ENCODE measurements around the gene KIF5A. TPM values are rescaled to one million over a fixed set of nuclear protein-coding genes. Genes with fewer than 3 reads are reported as not detected.
"Not testable (repeated sequence)": the region's sequence is repeated elsewhere in the genome, so short reads cannot be mapped to it uniquely, and the experiment has no call there.

The KIF5A gene
- total and polyA plus RNA-seq, 2 donors (not counting 3 experiments of a cell fraction or from before 2014, with no cell fraction given): 0.07 to 0.35 TPM

- H3K27me3 ChIP-seq (ENCODE audit: control insufficient read depth in 2 of 2, insufficient read depth in 2 of 2, low read length in 2 of 2): no peaks in the 10 kb centered on the region
- H3K9ac ChIP-seq (replicated peaks; ENCODE audit: extremely low read depth, insufficient read depth, low read length): no peak overlapping the region
- no peaks in the 10 kb centered on the region for H3K9me3 ChIP-seq (replicated peaks; ENCODE audit: control insufficient read depth, insufficient read depth, low read length)
- FAIRE-seq (no peak), DNase-seq (ENCODE audit: low read depth, low spot score) (no peak)
- BruUV-seq (replicated peaks): no TSS peak
- no peak overlapping the region for H3K27ac ChIP-seq (ENCODE audit: insufficient read depth, low read depth, low read length)
- CTCF ChIA-PET: interaction anchor here (1.5 kb wide), 1 partner anchor 10 kb away, joined by 4 read pairs; no protein-coding TSS in a partner anchor
- H3K4me3 ChIP-seq (replicated peaks in 1 of 3; ENCODE audit: insufficient read depth in 1 of 3, low read depth in 1 of 3, low read length in 3 of 3): no peak overlapping the region
- H2AFZ ChIP-seq (ENCODE audit: low read depth, low read length): no peak overlapping the region
- no peaks in the 10 kb centered on the region for H3K9me1 ChIP-seq (replicated peaks; ENCODE audit: control insufficient read depth, extremely low read depth, insufficient read depth, low read length)
- TF ChIP-seq MYC (IDR thresholded peaks at IDR 0.05; ENCODE audit: low read depth, low read length): no peak
- TF ChIP-seq POLR2A (IDR thresholded peaks at IDR 0.05; ENCODE audit: low read depth, low read length): no peak
- TF ChIP-seq, protein P1, sequence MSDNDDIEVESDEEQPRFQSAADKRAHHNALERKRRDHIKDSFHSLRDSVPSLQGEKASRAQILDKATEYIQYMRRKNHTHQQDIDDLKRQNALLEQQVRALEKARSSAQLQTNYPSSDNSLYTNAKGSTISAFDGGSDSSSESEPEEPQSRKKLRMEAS (IDR thresholded peaks at IDR 0.05; ENCODE audit: insufficient read depth, insufficient read length): no peak
- no peak for TF ChIP-seq POLR2AphosphoS5 (IDR thresholded peaks at IDR 0.05; ENCODE audit: insufficient read depth, low read depth, low read length)
- TF ChIP-seq FOS (IDR thresholded peaks at IDR 0.05; ENCODE audit: borderline replicate concordance, insufficient read depth, low read length): no peak
- TF ChIP-seq, protein P2, sequence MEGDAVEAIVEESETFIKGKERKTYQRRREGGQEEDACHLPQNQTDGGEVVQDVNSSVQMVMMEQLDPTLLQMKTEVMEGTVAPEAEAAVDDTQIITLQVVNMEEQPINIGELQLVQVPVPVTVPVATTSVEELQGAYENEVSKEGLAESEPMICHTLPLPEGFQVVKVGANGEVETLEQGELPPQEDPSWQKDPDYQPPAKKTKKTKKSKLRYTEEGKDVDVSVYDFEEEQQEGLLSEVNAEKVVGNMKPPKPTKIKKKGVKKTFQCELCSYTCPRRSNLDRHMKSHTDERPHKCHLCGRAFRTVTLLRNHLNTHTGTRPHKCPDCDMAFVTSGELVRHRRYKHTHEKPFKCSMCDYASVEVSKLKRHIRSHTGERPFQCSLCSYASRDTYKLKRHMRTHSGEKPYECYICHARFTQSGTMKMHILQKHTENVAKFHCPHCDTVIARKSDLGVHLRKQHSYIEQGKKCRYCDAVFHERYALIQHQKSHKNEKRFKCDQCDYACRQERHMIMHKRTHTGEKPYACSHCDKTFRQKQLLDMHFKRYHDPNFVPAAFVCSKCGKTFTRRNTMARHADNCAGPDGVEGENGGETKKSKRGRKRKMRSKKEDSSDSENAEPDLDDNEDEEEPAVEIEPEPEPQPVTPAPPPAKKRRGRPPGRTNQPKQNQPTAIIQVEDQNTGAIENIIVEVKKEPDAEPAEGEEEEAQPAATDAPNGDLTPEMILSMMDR (IDR thresholded peaks at IDR 0.05; ENCODE audit: extremely low read depth in 1 of 2, insufficient read depth in 1 of 2, low read depth in 1 of 2, low read length in 2 of 2): no peak
- TF ChIP-seq GATA2 (IDR thresholded peaks at IDR 0.05; ENCODE audit: insufficient read depth, insufficient read length, low read depth, low read length): no peak
- no peak for TF ChIP-seq EZH2 (IDR thresholded peaks at IDR 0.05; ENCODE audit: borderline replicate concordance, low read depth, low read length, severe bottlenecking)
- no peak for TF ChIP-seq JUN (IDR thresholded peaks at IDR 0.05; ENCODE audit: borderline replicate concordance, insufficient read depth, insufficient read length, low read depth)
- intact Hi-C loops (cut with micrococcal nuclease) (no loop called here), dilution Hi-C loops (cut with MboI; ENCODE audit: extremely low pct_ligation_motif_present, low sequenced_read_pairs) (no loop called here)
- H3K36me3 ChIP-seq (ENCODE audit: control insufficient read depth in 2 of 2, extremely low read depth in 1 of 2, insufficient read depth in 2 of 2, low read length in 2 of 2): peaks cover 38 to 49% of the 10 kb centered on the region in 2 experiments
- no peak overlapping the region for H3K4me2 ChIP-seq (ENCODE audit: insufficient read depth, low read length)
- H3K79me2 ChIP-seq (ENCODE audit: control insufficient read depth, insufficient read depth, low read length): peaks cover 4% of the 10 kb centered on the region
- no peaks in the 10 kb centered on the region for H4K20me1 ChIP-seq (replicated peaks; ENCODE audit: control insufficient read depth, extremely low read depth, insufficient read depth, low read length)
- peaks cover 14% of the 10 kb centered on the region for H3K4me1 ChIP-seq (ENCODE audit: control insufficient read depth, extremely low read depth, insufficient read depth, low read length)
- POLR2A ChIA-PET: no interaction called here
These were observed 36.6 kb upstream of the KIF5A start for GRCh38 chr12:57513266-57513665.

- dilution Hi-C loops (cut with MboI; ENCODE audit: extremely low pct_ligation_motif_present, low sequenced_read_pairs); H3K4me2 ChIP-seq (ENCODE audit: insufficient read depth, low read length); H3K9me3 ChIP-seq (replicated peaks; ENCODE audit: control insufficient read depth, insufficient read depth, low read length); H3K9me1 ChIP-seq (replicated peaks; ENCODE audit: control insufficient read depth, extremely low read depth, insufficient read depth, low read length); H2AFZ ChIP-seq (ENCODE audit: low read depth, low read length); H3K4me3 ChIP-seq (replicated peaks in 1 of 3; ENCODE audit: insufficient read depth in 1 of 3, low read depth in 1 of 3, low read length in 3 of 3); DNase-seq (ENCODE audit: low read depth, low spot score); intact Hi-C loops (cut with micrococcal nuclease); POLR2A ChIA-PET; H4K20me1 ChIP-seq (replicated peaks; ENCODE audit: control insufficient read depth, extremely low read depth, insufficient read depth, low read length); H3K79me2 ChIP-seq (ENCODE audit: control insufficient read depth, insufficient read depth, low read length); H3K27ac ChIP-seq (ENCODE audit: insufficient read depth, low read depth, low read length); BruUV-seq (replicated peaks); H3K27me3 ChIP-seq (ENCODE audit: control insufficient read depth in 2 of 2, insufficient read depth in 2 of 2, low read length in 2 of 2); FAIRE-seq; H3K9ac ChIP-seq (replicated peaks; ENCODE audit: extremely low read depth, insufficient read depth, low read length): not testable (repeated sequence)
- peaks cover 16% of the 10 kb centered on the region for H3K4me1 ChIP-seq (ENCODE audit: control insufficient read depth, extremely low read depth, insufficient read depth, low read length)
- H3K36me3 ChIP-seq (ENCODE audit: control insufficient read depth in 2 of 2, extremely low read depth in 1 of 2, insufficient read depth in 2 of 2, low read length in 2 of 2): peaks cover 38 to 49% of the 10 kb centered on the region in 2 experiments
- CTCF ChIA-PET: interaction anchor here (1.5 kb wide), 1 partner anchor 10 kb away, joined by 4 read pairs; no protein-coding TSS in a partner anchor
These were observed 36.2 kb upstream of the KIF5A start for GRCh38 chr12:57513677-57514076.

DNA sequence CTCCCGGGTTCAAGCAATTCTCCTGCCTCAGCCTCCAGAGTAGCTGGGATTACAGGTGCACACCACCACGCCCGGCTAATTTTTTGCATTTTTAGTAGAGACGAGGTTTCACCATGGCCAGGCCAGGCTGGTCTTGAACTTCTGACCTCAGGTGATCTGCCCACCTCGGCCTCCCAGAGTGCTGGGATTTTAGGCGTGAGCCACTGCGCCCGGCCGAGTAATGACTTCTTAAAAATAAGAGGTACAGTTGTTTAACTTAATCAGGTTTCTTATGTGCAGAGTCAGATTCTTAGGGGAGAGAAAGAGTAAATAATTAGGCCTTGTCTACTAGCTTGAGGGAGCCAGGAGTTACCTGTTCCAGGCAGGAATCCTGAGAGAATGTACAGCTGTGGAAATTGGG is 35.6 kb upstream of the KIF5A start:
- CTCF ChIA-PET: interaction anchor here (1.5 kb wide), 1 partner anchor 11 kb away, joined by 4 read pairs; no protein-coding TSS in a partner anchor
- H3K9ac ChIP-seq (replicated peaks; ENCODE audit: extremely low read depth, insufficient read depth, low read length); H2AFZ ChIP-seq (ENCODE audit: low read depth, low read length); H3K9me1 ChIP-seq (replicated peaks; ENCODE audit: control insufficient read depth, extremely low read depth, insufficient read depth, low read length); DNase-seq (ENCODE audit: low read depth, low spot score); dilution Hi-C loops (cut with MboI; ENCODE audit: extremely low pct_ligation_motif_present, low sequenced_read_pairs); BruUV-seq (replicated peaks); H4K20me1 ChIP-seq (replicated peaks; ENCODE audit: control insufficient read depth, extremely low read depth, insufficient read depth, low read length); H3K27me3 ChIP-seq (ENCODE audit: control insufficient read depth in 2 of 2, insufficient read depth in 2 of 2, low read length in 2 of 2); H3K9me3 ChIP-seq (replicated peaks; ENCODE audit: control insufficient read depth, insufficient read depth, low read length); H3K4me3 ChIP-seq (replicated peaks in 1 of 3; ENCODE audit: insufficient read depth in 1 of 3, low read depth in 1 of 3, low read length in 3 of 3); POLR2A ChIA-PET; H3K4me2 ChIP-seq (ENCODE audit: insufficient read depth, low read length); H3K27ac ChIP-seq (ENCODE audit: insufficient read depth, low read depth, low read length); intact Hi-C loops (cut with micrococcal nuclease); FAIRE-seq: not testable (repeated sequence)
- Histone ChIP-seq H3K36me3 (ENCODE audit: control insufficient read depth in 2 of 2, extremely low read depth in 1 of 2, insufficient read depth in 2 of 2, low read length in 2 of 2) (peaks cover 38 to 49% of the 10 kb centered on the region in 2 experiments), H3K4me1 (ENCODE audit: control insufficient read depth, extremely low read depth, insufficient read depth, low read length) (peaks cover 21% of the 10 kb centered on the region), H3K79me2 (ENCODE audit: control insufficient read depth, insufficient read depth, low read length) (peaks cover 14% of the 10 kb centered on the region)

All from endothelial cell of umbilical vein (primary cell).